ENCODE measurements around the gene LTBP3.

The LTBP3 gene

GRCh38 chr11:65558002-65558929 lies at the start of gene LTBP3:
TSS of gene LTBP3 (minus strand) at chr11:65558359. CDS start at chr11:65557959, 400 bp downstream.
- no peak for DNase-seq (ENCODE audit: low spot score)

DNA sequence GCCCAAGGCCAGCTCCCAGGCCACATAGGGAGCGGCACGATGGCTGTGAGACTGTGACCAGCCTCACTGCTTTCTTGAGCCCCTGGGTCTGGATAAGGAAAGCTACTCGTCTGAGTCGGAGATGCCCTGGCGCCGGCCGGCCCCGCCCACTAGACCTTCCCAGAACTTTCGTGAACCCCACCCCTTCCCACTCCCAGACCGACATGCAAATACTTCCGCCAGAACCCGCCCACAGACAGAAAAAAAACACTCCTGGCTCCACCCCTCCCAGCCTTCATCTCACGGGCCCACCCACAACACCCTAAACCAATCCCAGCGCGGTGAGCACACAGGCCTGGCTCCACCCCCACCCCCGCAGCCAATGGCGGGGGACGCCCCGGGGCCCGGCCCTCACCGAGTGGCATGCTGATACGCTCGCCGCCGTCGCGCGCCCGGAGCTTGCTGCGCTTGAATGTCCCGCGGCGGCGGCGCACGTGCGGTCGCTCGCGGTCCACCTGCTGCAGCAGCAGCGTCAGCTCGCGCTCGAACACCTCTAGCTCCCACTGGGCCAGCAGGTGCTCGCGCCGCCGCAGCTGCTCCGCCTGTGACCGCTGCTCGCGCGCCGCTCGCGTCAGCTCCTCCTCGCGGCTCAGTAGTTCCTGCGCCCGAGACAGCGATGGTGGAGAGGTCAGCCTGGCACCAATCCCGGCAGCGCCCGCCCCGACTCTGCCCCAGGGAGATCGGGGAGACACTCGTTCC lies 48.9 kb upstream of the LTBP3 start:
- peak; percentile 72 for DNase-seq (ENCODE audit: low spot score)

DNA sequence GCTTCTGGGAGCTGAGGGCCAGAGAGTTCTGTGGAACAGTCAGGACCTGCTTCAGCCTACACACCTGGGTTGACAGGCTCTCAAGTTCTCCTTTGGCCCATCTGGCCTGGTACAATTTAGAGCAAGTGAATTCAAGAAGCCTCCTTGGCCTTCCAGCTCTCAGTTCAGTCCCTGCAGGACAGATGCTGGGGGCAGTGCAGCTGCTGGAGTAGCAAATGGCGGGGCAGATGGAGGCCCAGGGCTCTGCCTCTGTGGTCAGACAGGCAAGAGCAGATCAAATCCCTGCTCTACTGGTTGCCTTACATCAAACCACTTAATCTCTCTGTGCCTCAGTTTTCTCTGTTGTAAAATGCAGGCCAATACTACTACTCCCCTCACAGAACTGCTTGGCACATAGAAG lies 46.1 kb upstream of the LTBP3 start:
- DNase-seq (ENCODE audit: low spot score), result no peak

GRCh38 chr11:65599955-65600246 lies 41.7 kb upstream of the LTBP3 start:
- no peak for DNase-seq (ENCODE audit: low spot score)

- no peak for DNase-seq (ENCODE audit: low spot score)
These were observed 41.2 kb upstream of the LTBP3 start for GRCh38 chr11:65599216-65599954.

- DNase-seq (ENCODE audit: low spot score), result no peak
These were observed 40.1 kb upstream of the LTBP3 start for GRCh38 chr11:65598258-65598699.

DNA sequence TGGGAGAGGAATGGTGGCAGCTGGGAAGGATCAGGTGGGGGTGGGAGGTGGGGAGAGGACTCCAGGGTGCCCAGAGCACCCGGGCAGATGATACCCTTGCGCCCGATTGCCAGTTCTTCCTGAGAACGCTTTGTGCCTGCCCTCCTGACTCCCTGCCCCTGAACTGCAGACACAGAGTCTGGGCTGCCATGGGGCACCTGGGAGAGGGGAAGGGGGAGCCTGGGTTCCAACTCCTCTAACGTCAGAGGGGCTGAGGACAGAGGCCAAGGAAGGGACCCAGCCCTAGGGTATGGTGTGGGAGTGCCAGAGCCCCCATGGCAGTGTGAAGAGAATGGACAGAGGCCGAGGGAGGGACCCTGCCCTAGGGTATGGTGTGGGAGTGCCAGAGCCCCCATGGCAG lies 38.4 kb upstream of the LTBP3 start:
- no peak for DNase-seq (ENCODE audit: low spot score)

- no peak for DNase-seq (ENCODE audit: low spot score)
These were observed 37.6 kb upstream of the LTBP3 start, which contains the start of gene KCNK7 for GRCh38 chr11:65595543-65596281. TSS of gene KCNK7 (minus strand) at chr11:65595800. CDS start at chr11:65595772, 28 bp downstream.

DNA sequence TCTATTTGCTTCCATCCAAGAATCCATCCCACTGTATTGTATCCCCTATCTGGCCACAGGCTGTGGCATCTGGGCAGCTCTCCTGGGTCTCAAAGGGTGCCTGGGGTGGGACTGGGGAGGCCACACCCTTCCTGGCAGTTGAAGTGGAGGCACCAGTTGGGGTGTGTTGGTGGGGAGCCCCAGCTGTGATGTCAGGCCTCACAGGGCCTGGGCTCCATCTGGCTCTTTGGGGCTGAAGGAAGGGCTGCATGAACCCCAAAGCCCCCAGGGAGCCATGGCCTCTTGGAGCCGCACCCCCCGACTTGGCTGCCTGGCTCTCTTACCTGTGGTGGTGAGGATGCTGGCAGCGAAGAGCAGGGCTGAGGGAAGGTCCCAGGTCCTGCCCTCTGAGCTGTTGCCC lies 37.0 kb upstream of the LTBP3 start:
- DNase-seq (ENCODE audit: low spot score), result no peak

- no peak for DNase-seq (ENCODE audit: low spot score)
These were observed 35.6 kb upstream of the LTBP3 start for GRCh38 chr11:65593518-65594414.

- DNase-seq (ENCODE audit: low spot score), result no peak
These were observed 34.8 kb upstream of the LTBP3 start for GRCh38 chr11:65592858-65593517.

DNA sequence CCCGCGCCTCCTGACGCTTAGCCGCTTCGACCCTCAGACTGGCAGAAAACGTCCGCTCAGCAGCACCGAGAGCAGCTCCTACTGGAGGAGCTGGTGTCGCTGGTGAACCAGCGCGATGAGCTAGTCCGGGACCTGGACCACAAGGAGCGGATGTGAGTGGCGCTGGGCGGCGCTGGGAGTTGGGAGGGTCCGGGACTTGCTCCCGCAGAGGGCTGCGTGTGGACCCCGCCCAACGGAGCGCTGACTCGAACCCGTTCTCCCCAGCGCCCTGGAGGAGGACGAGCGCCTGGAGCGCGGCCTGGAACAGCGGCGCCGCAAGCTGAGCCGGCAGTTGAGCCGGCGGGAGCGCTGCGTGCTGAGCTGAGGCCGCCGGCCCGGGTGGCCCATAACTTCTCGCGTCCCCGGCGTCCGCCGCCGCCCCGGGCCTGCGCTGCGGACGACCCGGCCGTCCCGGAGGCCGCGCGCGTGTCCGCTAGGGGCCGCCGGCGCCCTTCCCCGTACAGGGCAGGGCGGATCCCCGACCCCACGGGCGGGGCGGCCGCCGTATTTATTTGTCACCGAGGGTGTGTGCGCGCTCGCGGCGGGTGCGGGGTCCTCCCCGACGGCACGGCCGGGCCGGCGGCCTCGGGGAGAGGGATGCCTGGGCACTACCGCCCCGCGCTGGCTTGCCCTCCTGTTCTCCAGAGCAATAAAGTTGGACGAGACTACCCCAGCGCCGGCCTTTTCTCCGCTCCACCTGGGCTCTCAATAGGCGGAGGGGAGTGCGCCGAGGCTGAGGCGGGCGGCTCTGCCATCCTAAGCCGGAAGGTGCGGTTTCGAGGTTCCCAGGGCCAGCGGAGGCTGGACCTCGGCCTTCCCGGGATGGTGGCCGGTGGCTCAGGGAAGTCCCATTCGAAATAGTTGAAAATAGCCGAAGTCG lies 34.0 kb upstream of the LTBP3 start:
- DNase-seq (ENCODE audit: low spot score), result no peak

GRCh38 chr11:65590240-65590738 lies 32.1 kb upstream of the LTBP3 start:
- DNase-seq (ENCODE audit: low spot score), result no peak

- DNase-seq (ENCODE audit: low spot score), result no peak
These were observed 31.5 kb upstream of the LTBP3 start for GRCh38 chr11:65589444-65590239.

DNA sequence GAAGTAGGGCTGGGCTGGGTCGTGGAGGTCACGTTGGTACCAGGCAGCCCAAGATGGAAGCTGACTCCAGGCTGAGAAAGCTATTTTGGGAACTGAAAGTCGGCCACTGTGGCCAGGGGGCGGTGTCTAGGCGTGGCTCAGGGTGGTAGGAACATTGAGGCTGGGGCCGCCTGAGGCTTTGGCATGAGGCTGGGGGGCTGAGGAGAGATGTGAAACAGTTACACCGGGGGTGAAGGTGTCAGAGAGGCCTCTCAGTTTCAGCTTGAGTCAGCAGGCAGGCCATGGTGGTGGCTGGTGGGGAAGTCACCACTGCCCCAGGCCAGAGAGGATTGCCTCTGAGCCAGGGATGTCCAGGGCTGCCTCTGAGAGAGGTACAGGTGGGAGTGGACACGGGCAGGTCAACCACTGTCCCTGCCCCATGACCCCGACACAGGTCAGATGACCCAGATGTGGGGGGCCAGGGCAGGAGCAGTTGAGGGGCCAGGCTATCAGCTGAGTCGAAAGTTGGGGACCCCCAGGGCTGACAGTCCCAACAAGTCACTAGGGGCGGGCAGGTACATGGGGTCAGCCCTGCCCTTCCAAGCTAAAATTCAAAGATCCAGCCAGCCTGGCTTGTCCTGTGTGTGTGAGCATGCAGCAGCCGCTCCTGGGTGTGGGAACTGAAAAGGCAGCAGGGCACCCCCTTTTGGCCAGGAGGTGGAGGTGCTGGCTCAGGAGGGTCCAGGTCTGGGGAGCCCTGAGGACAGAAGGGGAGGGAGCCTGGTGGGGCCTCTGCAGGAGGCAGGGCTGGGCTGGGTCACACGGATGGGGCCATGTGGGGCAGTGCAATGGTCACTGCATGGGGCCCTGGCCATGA lies 30.3 kb upstream of the LTBP3 start:
- no peak for DNase-seq (ENCODE audit: low spot score)

DNA sequence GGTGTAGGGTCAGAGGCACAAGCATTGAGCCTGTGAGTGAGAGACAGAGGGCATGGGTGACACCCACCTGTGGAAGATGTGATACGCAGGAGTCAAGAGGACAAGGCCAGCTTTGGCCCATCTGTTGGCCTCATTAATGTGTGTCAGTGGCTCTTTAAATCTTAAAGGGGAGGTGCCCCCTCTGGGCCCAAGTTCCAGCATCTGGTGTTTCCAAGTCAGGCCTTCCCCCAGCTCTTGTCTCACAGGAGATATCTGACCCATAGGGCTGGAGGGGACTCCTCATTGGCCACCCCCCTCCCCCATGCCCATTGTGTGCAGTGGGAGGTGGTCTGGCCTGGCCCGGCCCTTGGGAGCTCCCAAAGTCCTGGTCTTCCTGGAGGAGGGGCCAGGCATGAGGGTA lies 28.5 kb upstream of the LTBP3 start:
- no peak for DNase-seq (ENCODE audit: low spot score)

DNA sequence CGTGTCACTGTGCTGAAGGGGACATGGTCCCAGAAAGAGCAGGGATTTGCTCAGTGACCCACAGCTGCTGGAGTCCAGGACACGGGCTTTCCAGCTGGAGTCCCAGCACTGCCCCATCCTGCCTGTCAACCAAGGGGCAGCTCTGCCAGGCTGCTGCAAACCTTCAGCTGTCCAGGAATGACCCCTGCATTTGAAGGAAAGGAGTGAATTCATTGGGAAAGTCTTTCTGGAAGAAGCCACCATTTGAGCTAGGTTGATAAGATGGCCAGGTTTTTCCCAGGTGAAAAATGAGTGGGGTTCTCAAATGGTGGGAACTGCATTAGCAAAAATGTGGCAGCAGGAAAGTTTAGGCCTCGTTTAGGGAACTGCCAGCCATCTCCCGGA lies 28.1 kb upstream of the LTBP3 start:
- DNase-seq (ENCODE audit: low spot score), result no peak
